GM20000 (cell line): Measurements from ENCODE around the gene UTS2B.

Experiments
- DNase-seq: peaks from one replicate; pipeline ENCODE4 v3.0.0; 2012; ENCODE audit warnings: low spot score
- CTCF ChIP-seq: IDR thresholded peaks from 2 replicates; pipeline ENCODE4 v1.5.1; 2012; ENCODE audit warnings: mild to moderate bottlenecking, control low read depth; ENCODE audit errors: extremely low read depth, missing control alignments

UTS2B gene

GRCh38 chr3:191369616-191370010 is 39.3 kb upstream of the UTS2B start:
- DNase-seq: no peak
- TF ChIP-seq CTCF: no peak

GRCh38 chr3:191368755-191369615 is 38.7 kb upstream of the UTS2B start:
- no peak for DNase-seq
- no peak for TF ChIP-seq CTCF

GRCh38 chr3:191366675-191367074 is 36.3 kb upstream of the UTS2B start:
- TF ChIP-seq CTCF: no peak
- no peak for DNase-seq

GRCh38 chr3:191363221-191363620 is 32.9 kb upstream of the UTS2B start:
- no peak for TF ChIP-seq CTCF
- DNase-seq: no peak

GRCh38 chr3:191362524-191363090 is 32.3 kb upstream of the UTS2B start:
- DNase-seq: no peak
- TF ChIP-seq CTCF: no peak

- no peak for DNase-seq
- no peak for TF ChIP-seq CTCF
Observed at GRCh38 chr3:191362037-191362436, 31.7 kb upstream of the UTS2B start.

GRCh38 chr3:191361456-191361855 is 31.1 kb upstream of the UTS2B start:
- TF ChIP-seq CTCF: no peak
- DNase-seq: no peak
